Measurements from ENCODE around the gene NNMT.

NNMT gene

DNA sequence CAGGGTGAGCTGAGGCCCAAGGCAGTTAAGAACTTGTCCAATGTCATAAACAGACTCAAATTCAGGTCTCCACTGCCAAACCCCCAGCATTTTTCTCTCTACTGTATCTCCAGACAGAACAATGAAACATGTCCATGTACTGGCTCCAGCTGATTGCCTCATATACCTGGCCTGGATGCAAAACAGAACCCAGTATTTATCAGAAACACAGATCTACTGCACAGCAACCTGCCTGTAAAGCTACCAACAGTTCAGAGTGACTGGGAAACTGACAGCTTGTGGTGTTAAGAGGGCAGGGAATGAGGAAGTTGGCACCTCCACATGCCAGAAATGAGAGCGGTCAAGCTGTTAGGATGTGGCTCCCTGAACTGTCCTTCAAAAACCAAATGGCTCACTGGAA lies 62.5 kb downstream of the NNMT start:
- H3K4me3 Mint-ChIP-seq, result no peak overlapping the region
- H3K36me3 Mint-ChIP-seq (ENCODE audit: insufficient read depth), result no peaks in the 10 kb centered on the region
- DNase-seq (ENCODE audit: low spot score in 2 of 2) (no peak), ATAC-seq (replicated peaks; ENCODE audit: extremely low read depth, poor library complexity, severe bottlenecking) (no peak)
- H3K4me1 Mint-ChIP-seq, result no peaks in the 10 kb centered on the region
- H3K27me3 Mint-ChIP-seq, result peaks cover 46% of the 10 kb centered on the region
- H3K9me3 Mint-ChIP-seq, result no peaks in the 10 kb centered on the region
- no peak overlapping the region for H3K27ac Mint-ChIP-seq (ENCODE audit: low read depth)

DNA sequence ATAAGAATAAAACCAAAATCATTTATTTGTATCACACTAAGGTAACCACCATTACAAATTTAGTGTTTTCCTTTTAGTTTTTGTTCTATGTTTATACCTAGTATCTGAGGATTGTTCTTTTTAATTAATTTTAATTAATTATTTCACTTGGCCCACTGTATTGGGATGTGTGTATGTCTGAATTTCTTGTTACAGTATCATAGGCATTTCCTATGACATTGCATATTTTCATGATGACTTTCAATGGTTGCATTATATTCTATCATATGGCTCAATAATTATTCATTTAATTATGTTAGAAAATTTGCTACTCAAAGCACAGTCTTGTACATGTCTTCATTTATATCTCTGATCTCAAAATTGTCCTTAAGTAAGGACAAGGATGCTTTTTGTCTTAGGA lies 63.1 kb downstream of the NNMT start:
- H3K36me3 Mint-ChIP-seq (ENCODE audit: insufficient read depth), result no peaks in the 10 kb centered on the region
- H3K4me3 Mint-ChIP-seq, result no peak overlapping the region
- H3K27ac Mint-ChIP-seq (ENCODE audit: low read depth), result no peak overlapping the region
- DNase-seq (ENCODE audit: low spot score in 2 of 2) (no peak), ATAC-seq (replicated peaks; ENCODE audit: extremely low read depth, poor library complexity, severe bottlenecking) (no peak)
- peaks cover 52% of the 10 kb centered on the region for H3K27me3 Mint-ChIP-seq
- H3K9me3 Mint-ChIP-seq, result no peaks in the 10 kb centered on the region
- H3K4me1 Mint-ChIP-seq, result no peaks in the 10 kb centered on the region

DNA sequence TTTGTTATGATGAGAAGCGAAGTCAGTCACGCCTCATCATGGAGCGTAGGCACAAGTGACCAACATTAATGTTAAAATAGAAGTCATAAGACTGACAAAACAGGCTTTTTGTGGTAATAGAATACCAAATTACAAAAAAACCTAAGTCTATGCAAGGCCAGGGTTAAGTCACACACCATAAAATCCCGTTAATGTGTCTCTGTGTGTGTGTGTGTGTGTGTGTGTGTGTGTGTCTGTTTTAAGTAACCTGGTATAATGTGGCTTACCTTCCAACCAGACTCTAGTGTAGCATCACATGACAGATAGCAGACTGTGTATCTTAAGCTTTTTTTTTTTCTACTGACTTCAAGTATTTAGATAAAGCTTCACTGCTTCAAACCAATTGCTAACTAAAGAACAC lies 66.1 kb downstream of the NNMT start:
- H3K27me3 Mint-ChIP-seq, result peaks cover 69% of the 10 kb centered on the region
- DNase-seq (ENCODE audit: low spot score in 2 of 2) (no peak), ATAC-seq (replicated peaks; ENCODE audit: extremely low read depth, poor library complexity, severe bottlenecking) (no peak)
- no peaks in the 10 kb centered on the region for H3K36me3 Mint-ChIP-seq (ENCODE audit: insufficient read depth)
- H3K27ac Mint-ChIP-seq (ENCODE audit: low read depth), result no peak overlapping the region
- H3K4me3 Mint-ChIP-seq, result no peak overlapping the region
- no peaks in the 10 kb centered on the region for H3K4me1 Mint-ChIP-seq
- H3K9me3 Mint-ChIP-seq, result no peaks in the 10 kb centered on the region

DNA sequence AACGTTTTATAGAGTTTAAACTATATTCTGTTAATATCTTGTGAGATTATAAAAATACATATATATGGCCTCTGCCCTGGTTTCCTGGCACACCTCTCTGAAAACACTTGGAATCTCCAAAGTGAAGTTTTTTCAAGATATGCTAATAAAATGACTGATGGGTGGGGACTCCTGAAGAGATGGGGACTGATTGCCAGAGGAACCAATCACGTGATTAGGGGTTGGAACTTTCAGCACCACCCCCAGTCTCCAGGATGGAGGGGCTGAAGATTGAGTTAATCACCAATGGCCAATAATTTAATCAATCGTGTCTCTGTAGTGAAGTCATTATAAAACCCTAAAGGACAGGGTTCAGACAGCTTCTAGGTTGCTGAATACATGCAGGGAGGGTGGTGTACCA lies 66.8 kb downstream of the NNMT start:
- H3K36me3 Mint-ChIP-seq (ENCODE audit: insufficient read depth), result no peaks in the 10 kb centered on the region
- DNase-seq (ENCODE audit: low spot score in 2 of 2), result no peak
- H3K27ac Mint-ChIP-seq (ENCODE audit: low read depth), result no peak overlapping the region
- H3K4me3 Mint-ChIP-seq, result no peak overlapping the region
- no peaks in the 10 kb centered on the region for H3K9me3 Mint-ChIP-seq
- ATAC-seq (replicated peaks; ENCODE audit: extremely low read depth, poor library complexity, severe bottlenecking), result no peak
- peaks cover 69% of the 10 kb centered on the region for H3K27me3 Mint-ChIP-seq
- H3K4me1 Mint-ChIP-seq, result no peaks in the 10 kb centered on the region
